Activated naive CD8-positive, alpha-beta T cell treated with anti-CD3 and anti-CD28 coated beads, Interleukin-2, amount 50 U/mL, for 24 hours (primary cell): ENCODE data around the gene GABARAP.

Experiments used
- ATAC-seq: fragments of 150-1000 bp; cut with Tn5 transposase; one replicate; pipeline ENCODE4 v1.10.0; 2021
- DNase-seq: peaks from one replicate; pipeline ENCODE4 v3.0.0; 2021
- H3K27ac Mint-ChIP-seq: one replicate; pipeline ENCODE4 v1.8.0; 2021; ENCODE audit warnings: mild to moderate bottlenecking, mixed read lengths
- H3K27me3 Mint-ChIP-seq: one replicate; pipeline ENCODE4 v1.8.0; 2021; ENCODE audit warnings: mixed read lengths
- H3K36me3 Mint-ChIP-seq: one replicate; pipeline ENCODE4 v1.8.0; 2021; ENCODE audit warnings: low read depth, mixed read lengths
- H3K4me1 Mint-ChIP-seq: one replicate; pipeline ENCODE4 v1.8.0; 2021; ENCODE audit warnings: mixed read lengths
- H3K4me3 Mint-ChIP-seq: one replicate; pipeline ENCODE4 v1.8.0; 2021; ENCODE audit warnings: mild to moderate bottlenecking, moderate library complexity, mixed read lengths
- H3K9me3 Mint-ChIP-seq: one replicate; pipeline ENCODE4 v1.8.0; 2021; ENCODE audit warnings: mixed read lengths

Gene GABARAP

DNA sequence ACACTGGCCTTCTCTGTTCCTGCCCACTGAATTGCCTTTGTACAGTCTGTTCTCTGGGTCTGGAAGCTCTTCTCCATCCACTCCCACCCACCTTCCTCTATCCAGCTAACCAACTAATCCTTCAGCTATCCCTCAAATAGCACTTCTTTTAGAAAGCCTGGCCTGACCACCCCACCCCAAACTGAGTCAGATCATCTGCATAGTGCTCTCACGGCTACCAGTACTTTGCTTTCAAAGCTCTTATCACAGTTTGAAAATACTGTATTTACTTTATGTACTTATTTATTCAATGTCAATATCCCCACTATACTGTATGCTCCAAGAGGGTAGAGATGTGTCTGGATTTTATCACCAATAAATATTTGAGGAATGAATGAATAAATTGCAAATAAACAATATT lies 24.5 kb upstream of the GABARAP start:
- no peaks in the 10 kb centered on the region for H3K9me3 Mint-ChIP-seq
- peaks cover 21% of the 10 kb centered on the region for H3K27me3 Mint-ChIP-seq
- DNase-seq: no peak
- no peak overlapping the region for H3K4me3 Mint-ChIP-seq
- H3K36me3 Mint-ChIP-seq: no peaks in the 10 kb centered on the region
- ATAC-seq: no peak
- no peak overlapping the region for H3K27ac Mint-ChIP-seq
- peaks cover 25% of the 10 kb centered on the region for H3K4me1 Mint-ChIP-seq

DNA sequence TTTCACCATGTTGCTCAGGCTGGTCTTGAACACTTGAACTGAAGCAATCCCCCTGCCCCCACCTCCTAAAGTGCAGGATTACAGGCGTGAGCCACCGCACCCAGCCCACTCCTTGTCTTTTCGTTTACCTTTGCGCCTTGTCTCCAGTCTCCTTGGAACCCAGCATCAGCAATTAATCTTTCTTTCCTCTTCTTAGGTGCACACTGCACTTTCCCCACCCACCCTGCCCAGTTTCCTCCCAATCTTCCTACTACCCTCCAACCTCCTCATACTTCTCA lies 21.5 kb upstream of the GABARAP start:
- Mint-ChIP-seq H3K27ac (no peak overlapping the region), H3K9me3 (no peaks in the 10 kb centered on the region), H3K36me3 (peaks cover 5% of the 10 kb centered on the region), H3K4me3 (peak overlapping the region; percentile 19), H3K27me3 (peaks cover 21% of the 10 kb centered on the region), H3K4me1 (peaks cover 36% of the 10 kb centered on the region)
- ATAC-seq (no peak), DNase-seq (no peak)

DNA sequence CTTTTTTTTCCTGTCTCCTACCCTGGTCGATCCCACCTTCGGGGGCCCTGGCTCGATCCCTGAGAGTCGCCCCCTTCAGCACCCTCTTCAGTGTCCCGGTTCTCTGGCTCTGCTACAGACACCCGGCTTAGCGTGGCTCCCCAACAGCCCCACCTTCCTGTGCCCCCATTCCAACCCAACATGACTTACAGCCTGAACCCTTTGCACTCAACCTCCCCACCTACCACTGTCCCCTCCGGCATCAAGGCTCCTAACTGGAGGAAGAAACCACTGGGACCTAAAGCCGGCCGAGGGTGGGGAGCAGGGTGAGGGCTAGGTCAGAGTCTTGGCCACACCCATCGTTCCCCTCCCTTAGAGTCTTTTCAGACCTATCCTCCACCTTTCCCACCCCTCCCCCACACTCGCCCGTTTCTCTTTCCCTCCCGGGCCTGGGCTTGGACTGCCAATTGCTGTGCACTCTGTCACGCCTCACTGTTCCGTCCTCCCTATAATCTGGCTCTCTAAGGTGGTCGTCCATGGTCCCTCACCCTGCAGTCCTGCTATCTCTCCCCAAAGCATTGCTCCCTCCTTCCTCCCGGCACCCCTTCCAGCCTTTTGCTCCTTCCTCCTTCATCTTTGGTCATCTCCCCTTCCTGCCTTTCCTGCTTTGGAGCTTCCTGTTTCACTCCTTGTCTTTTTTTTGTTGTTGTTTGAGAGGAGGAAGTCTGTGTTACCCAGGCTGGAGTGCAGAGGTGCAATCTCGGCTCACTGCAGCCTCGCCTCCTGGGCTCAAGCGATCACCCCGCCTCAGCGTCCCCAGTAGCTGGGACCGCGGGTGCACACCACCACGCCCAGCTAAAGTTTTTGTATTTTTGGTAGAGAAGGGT lies 20.9 kb upstream of the GABARAP start:
- peaks cover 8% of the 10 kb centered on the region for H3K36me3 Mint-ChIP-seq
- H3K27me3 Mint-ChIP-seq: peaks cover 21% of the 10 kb centered on the region
- peak; percentile 15 for ATAC-seq
- no peaks in the 10 kb centered on the region for H3K9me3 Mint-ChIP-seq
- peaks cover 36% of the 10 kb centered on the region for H3K4me1 Mint-ChIP-seq
- peak overlapping the region; percentile 52 for H3K27ac Mint-ChIP-seq
- DNase-seq: no peak
- H3K4me3 Mint-ChIP-seq: peak overlapping the region; percentile 57

DNA sequence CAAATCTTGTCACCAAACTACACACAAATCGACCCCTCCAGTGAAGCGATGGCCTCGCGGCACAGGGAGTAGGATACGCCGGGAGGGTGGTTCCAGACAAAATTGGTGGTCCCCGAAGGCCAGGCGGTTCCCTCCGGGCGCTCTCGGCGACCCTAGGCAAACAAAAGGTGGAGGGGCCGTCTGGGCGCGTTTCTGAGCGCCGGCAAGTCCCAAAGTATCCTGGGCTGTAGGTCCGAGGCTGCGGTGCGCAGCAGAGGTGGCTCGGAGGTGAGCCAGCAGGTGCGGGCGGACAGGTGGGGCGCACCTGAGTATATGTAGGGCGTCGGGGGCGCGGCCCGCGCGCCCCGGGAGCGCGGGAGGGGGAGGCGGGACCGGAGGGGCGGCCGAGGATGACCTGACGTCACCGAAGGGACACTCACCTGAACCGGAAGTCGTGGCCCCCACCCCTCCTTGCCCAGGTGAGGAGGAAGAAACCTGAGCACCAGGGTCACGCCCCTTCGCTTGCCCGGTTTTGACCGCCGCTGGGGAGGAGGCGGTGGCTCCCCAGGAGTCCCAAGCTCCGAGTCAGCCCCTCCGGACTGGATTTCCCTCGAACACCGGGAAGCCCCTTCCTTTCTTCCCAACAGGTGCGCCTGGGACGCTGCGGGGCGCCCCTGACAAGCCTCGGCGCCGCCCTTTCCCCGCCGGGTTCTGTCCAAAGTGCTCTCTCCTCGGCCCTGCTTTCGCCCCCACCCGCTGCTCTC lies 20.1 kb upstream of the GABARAP start, which contains the start of gene CLDN7:
Gene CLDN7, minus strand, starts transcription at position 287 of the 743 bp plus-strand sequence. CDS start 435 bp downstream, outside the sequence.
- H3K27me3 Mint-ChIP-seq: peaks cover 21% of the 10 kb centered on the region
- H3K4me3 Mint-ChIP-seq: peak within 1 kb of the TSS; percentile 69
- H3K4me1 Mint-ChIP-seq: peaks cover 36% of the 10 kb centered on the region
- no peaks in the 10 kb centered on the region for H3K9me3 Mint-ChIP-seq
- no peak for DNase-seq
- H3K36me3 Mint-ChIP-seq: peaks cover 8% of the 10 kb centered on the region
- H3K27ac Mint-ChIP-seq: peak within 1 kb of the TSS; percentile 54
- ATAC-seq: no peak

DNA sequence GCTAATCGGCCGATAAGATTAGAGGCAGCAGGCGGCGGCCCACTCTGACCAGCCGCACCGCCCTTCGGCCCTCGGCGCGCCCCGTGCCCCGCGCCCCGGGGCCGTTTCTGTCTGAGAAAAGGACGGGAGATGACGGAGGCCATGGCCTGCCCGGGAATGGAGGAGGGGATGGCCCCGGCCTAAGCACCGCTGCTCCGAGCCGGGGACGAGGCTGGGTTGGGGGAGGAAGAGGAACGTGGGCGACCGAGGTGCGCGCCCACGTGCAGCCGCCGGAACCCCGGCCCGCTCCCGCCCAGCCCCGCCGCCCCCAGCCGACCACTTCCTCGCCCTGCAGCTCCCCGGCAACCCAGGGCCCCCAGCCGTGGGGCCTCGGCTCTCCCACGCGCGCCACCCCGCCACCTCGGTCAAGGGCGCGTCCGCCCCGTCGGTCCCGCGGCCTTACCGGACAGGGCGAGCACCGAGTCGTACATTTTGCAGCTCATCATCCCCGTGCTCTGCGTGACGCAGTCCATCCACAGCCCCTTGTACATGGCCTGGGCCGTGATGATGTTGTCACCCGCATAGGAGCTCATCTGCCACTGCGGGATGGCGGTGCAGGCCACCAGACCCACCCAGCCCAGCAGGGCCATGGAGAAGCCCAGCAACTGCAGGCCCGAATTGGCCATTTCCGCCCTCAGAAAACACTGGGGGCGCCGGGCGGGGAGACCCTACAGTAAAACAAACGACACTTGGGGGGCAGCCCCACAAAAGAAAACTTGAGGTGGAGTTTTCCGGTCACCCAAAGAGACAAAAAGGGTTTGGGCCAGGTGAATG lies 19.3 kb upstream of the GABARAP start:
- Mint-ChIP-seq H3K9me3 (no peaks in the 10 kb centered on the region), H3K4me1 (peaks cover 34% of the 10 kb centered on the region)

DNA sequence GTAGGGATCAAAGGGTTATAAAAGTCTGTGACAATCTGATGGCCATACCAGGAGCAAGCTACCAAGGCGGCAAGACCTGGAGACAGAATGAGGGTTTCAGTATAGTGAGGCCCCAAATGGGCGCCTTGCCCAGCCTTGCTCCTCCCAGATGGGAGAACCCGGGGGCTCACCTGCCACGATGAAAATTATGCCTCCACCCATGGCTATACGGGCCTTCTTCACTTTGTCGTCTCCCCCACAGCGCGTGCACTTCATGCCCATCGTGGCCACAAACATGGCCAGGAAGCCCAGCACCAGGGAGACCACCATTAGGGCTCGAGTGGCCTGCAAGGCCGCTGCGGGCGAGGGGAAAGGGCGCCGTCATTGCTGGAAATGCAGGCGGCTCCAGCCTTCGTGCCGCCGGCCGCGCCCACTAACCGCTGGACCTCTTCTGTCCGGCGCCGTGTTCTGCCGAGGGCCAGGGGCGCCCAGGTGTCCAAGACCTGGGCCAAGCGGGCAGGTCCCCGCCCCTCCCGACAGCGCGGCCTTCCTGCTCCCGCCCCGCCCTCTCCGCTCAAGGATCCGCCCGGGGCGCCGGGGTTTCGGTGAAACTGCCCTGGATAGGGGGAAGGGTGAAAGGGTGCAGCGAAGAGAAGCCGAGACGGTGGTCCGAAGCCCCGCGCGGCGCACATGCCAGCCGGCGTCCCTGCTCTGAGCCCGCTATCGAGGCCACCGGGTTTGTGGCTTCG lies 18.6 kb upstream of the GABARAP start:
- peak overlapping the region; percentile 42 for H3K4me3 Mint-ChIP-seq
- peaks cover 21% of the 10 kb centered on the region for H3K27me3 Mint-ChIP-seq
- peaks cover 34% of the 10 kb centered on the region for H3K4me1 Mint-ChIP-seq
- DNase-seq (peak; percentile 45), ATAC-seq (peak; percentile 17)
- no peaks in the 10 kb centered on the region for H3K9me3 Mint-ChIP-seq
- no peak overlapping the region for H3K27ac Mint-ChIP-seq
- H3K36me3 Mint-ChIP-seq: peaks cover 13% of the 10 kb centered on the region

More for the DNA sequence above, 19.3 kb upstream of the GABARAP start:
- ATAC-seq (peak; percentile 37), DNase-seq (no peak)
- peaks cover 11% of the 10 kb centered on the region for H3K36me3 Mint-ChIP-seq
- peak overlapping the region; percentile 69 for H3K4me3 Mint-ChIP-seq
- H3K27ac Mint-ChIP-seq: peak overlapping the region; percentile 54
- H3K27me3 Mint-ChIP-seq: peaks cover 21% of the 10 kb centered on the region

DNA sequence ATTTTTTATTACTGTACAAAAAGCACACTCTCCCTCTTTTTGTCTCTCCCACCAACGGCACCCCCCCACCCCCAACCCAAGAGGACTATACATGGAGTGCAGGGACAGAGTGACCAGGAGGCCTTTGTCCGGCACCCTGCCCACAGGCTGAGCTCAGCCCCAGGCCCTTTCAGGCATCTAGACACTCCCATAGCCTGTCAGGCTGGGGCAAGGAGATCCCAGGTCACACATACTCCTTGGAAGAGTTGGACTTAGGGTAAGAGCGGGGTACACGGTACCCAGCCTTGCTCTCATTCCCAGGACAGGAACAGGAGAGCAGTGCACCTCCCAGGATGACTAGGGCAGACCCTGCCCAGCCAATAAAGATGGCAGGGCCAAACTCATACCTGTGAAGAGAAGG lies 17.9 kb upstream of the GABARAP start:
- DNase-seq (no peak), ATAC-seq (no peak)
- peaks cover 21% of the 10 kb centered on the region for H3K27me3 Mint-ChIP-seq
- no peaks in the 10 kb centered on the region for H3K9me3 Mint-ChIP-seq
- H3K27ac Mint-ChIP-seq: no peak overlapping the region
- peaks cover 34% of the 10 kb centered on the region for H3K4me1 Mint-ChIP-seq
- H3K36me3 Mint-ChIP-seq: peaks cover 15% of the 10 kb centered on the region
- H3K4me3 Mint-ChIP-seq: peak overlapping the region; percentile 36

DNA sequence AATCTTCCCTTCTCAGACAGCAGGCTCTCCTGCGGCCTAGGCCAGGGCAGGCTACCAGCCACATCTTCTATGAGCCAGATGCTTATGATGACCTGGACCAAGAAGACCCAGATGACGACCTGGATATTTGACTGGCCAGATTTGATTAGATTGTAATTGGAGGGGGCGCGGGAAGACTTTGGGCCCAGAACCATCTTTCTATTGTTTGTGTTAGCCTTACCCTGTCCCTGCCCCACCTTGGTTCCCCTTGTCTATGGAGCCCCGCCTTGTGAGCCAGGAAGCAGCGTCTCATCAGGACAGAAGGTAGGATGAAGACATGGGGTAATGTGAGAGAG lies 17.3 kb upstream of the GABARAP start:
- H3K27ac Mint-ChIP-seq: no peak overlapping the region
- ATAC-seq: no peak
- no peaks in the 10 kb centered on the region for H3K9me3 Mint-ChIP-seq
- H3K27me3 Mint-ChIP-seq: peaks cover 21% of the 10 kb centered on the region
- no peak for DNase-seq
- peaks cover 38% of the 10 kb centered on the region for H3K4me1 Mint-ChIP-seq
- H3K36me3 Mint-ChIP-seq: peaks cover 21% of the 10 kb centered on the region
- no peak overlapping the region for H3K4me3 Mint-ChIP-seq

DNA sequence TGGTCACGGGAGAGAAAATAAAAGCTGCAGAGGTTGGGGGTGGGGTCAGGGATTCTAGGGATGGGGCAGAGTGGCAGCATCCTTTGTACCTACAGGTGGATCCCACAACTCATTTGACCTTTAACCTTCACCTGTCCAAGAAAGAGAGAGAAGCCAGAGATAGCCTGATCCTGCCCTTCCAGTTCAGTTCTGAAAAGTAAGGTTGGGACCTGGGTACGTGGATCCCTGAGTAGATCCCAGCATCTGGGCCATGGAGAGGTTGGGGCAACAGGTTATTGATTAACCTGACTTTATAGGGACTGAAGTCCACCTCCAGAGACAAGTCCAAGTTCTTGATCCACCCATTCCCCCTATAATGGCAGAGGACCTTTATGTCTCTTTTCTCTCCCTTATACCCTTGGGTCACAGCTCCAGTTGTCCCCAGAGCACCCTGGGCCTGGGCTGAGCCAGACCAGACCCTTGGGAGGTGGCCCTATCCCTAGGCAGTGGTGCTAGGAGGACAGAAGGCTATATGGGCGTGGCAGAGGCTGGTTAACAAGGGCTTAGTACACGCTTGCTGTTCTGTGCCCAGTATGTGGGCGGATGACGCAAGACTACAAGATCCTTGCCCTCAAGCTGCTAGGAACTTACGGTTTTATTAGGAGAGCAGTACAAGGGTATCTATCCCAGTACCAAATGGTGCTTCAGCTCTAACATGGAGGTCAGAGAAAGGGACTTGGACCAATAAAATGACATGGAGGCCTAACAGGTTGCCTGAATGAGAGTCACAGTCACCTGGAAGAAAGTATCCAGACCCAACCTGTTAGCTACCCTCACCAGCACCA lies 16.7 kb upstream of the GABARAP start:
- no peak overlapping the region for H3K27ac Mint-ChIP-seq
- H3K27me3 Mint-ChIP-seq: peaks cover 19% of the 10 kb centered on the region
- H3K4me3 Mint-ChIP-seq: no peak overlapping the region
- DNase-seq (peak; percentile 14), ATAC-seq (peak; percentile 21)
- no peaks in the 10 kb centered on the region for H3K9me3 Mint-ChIP-seq
- peaks cover 39% of the 10 kb centered on the region for H3K4me1 Mint-ChIP-seq
- peaks cover 26% of the 10 kb centered on the region for H3K36me3 Mint-ChIP-seq

DNA sequence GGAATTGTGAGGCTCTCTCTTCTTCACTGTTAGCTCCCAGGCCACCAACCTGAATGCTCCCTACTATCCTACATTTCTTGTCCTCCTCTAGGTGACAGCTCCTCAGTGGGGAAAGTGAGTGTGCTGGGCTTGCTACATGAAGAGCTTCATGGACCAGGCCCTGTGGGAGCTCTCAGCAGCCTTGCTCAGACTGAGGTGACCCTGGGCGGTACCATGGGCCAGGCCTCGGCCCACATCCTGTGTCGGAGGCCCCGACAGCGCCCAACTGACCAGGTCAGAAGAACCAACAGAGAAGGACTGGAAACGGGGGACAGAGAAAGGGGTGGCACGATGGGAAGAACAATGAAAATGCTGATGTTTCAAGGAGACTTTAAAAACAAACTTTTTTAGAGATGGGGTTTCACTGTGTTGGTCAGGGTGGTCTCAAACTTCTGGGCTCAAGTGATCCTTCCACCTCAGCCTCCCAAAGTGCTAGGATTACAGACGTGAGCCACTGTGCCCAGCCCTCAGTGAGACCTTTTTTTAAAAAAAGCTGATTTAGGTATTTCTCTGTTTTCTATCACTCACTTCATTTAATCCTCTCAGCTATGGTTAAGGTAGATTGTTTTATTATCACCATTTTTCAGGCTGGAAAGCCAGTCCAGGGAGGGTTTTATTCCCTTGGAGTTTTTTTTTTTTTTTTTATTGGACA lies 14.7 kb upstream of the GABARAP start:
- no peak overlapping the region for H3K4me3 Mint-ChIP-seq
- H3K36me3 Mint-ChIP-seq: peaks cover 33% of the 10 kb centered on the region

DNA sequence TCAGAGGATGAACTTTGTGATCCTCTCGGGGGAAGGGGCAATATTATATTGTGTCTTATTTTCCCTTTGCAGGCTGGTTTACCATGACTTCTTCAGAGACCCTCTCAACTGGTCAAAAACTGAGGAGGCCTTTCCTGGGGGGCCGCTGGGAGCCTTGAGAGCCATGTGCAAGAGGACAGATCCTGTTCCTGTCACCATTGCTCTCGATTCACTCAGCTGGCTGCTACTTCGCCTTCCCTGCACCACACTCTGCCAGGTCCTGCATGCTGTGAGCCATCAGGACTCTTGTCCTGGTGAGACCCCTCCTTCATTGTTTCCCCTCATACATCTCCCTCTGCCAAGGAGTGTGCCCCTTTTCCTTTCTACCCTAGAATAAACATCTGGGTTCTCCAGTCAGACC lies 12.3 kb upstream of the GABARAP start:
- ATAC-seq: no peak
- Mint-ChIP-seq H3K4me3 (no peak overlapping the region), H3K27ac (no peak overlapping the region), H3K36me3 (peaks cover 36% of the 10 kb centered on the region), H3K9me3 (no peaks in the 10 kb centered on the region), H3K4me1 (peaks cover 46% of the 10 kb centered on the region), H3K27me3 (peaks cover 2% of the 10 kb centered on the region)
- DNase-seq: no peak

More for the DNA sequence above, 14.7 kb upstream of the GABARAP start:
- Mint-ChIP-seq H3K4me1 (peaks cover 41% of the 10 kb centered on the region), H3K9me3 (no peaks in the 10 kb centered on the region), H3K27ac (no peak overlapping the region), H3K27me3 (peaks cover 3% of the 10 kb centered on the region)
- DNase-seq: no peak
- no peak for ATAC-seq

DNA sequence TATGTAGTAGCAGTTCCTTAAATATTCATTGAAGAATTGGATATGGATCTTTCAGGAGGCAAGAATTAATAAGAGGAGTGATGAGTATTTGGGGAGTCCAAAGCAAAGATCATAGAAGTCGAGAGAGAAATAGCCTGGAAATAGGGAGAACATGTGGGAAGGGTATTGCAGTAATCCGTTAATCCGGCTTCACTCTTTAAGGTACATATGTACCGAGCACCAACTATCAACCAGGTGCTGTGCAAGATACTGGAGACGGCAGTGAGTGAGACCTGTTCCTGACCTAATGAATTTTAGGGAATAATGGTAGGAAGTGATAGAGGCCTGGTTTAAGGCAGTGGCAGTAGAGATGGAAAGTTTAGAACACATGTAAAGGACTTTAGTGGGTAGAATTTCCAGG lies 10.8 kb upstream of the GABARAP start:
- Mint-ChIP-seq H3K9me3 (no peaks in the 10 kb centered on the region), H3K4me3 (peak overlapping the region; percentile 99), H3K27me3 (peaks cover 2% of the 10 kb centered on the region), H3K36me3 (peaks cover 34% of the 10 kb centered on the region), H3K27ac (peak overlapping the region; percentile 98), H3K4me1 (peaks cover 51% of the 10 kb centered on the region)
- ATAC-seq (no peak), DNase-seq (no peak)
